ENCODE measurements around the gene SSRP1.

Gene SSRP1

GRCh38 chr11:57336111-57336666 lies 497 bp upstream of the SSRP1 start:
- no peaks in the 10 kb centered on the region for H3K4me1 ChIP-seq (ENCODE audit: control insufficient read depth, insufficient read depth, low read length)
- peak overlapping the region; percentile 55 for H3K4me3 ChIP-seq (ENCODE audit: low read depth, low read length)
- ChIA-PET POLR2A (interaction anchor here (0.6 to 3.9 kb wide), 5 partner anchors 10 to 24 kb away, joined by 4 to 78 read pairs (median 10); partner anchors contain the start of gene TNKS1BP1), CTCF (interaction anchor here (0.7 to 1.3 kb wide), 3 partner anchors 10 to 191 kb away, joined by 3 to 6 read pairs (median 3); no protein-coding TSS in a partner anchor)
- peaks cover 0 to 38% of the 10 kb centered on the region in 2 experiments; a peak in 1 of 3 replicates for H3K36me3 ChIP-seq (ENCODE audit: control insufficient read depth in 2 of 2, insufficient read depth in 1 of 2, low read length in 2 of 2)
- TF ChIP-seq INSM2 (tag by site-specific recombination; IDR thresholded peaks at IDR 0.05) (0 out of 2 replicates have a peak, but pooled peaks have one; percentile 25), PRDM1 (tag by site-specific recombination; IDR thresholded peaks at IDR 0.05) (no peak)
- no peak overlapping the region for H3K27ac ChIP-seq (ENCODE audit: extremely low read depth, low read depth, low read length)
- H3K9me3 ChIP-seq (ENCODE audit: control insufficient read depth, insufficient read depth, low read depth, low read length): no peaks in the 10 kb centered on the region

DNA sequence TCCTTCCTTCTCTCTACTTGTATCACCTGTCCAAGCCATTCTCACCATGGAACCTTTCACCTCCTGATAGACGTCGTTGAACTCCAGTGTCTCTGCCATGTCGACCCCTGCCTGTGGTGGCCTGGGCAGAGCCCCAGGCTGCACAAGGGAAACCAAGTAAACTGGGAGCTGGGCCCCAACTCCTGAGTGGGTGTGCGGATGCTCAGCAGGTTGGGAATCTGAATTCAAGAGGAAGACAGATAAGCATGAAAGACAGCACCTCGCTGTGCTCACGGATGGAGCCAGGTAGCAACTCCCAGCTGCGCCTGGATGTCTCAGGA lies 709 bp downstream of the SSRP1 start:
- Histone ChIP-seq H3K4me1 (ENCODE audit: control insufficient read depth, insufficient read depth, low read length) (no peaks in the 10 kb centered on the region), H3K4me3 (ENCODE audit: low read depth, low read length) (peak overlapping the region; percentile 55), H3K27ac (ENCODE audit: extremely low read depth, low read depth, low read length) (peak overlapping the region; percentile 59; the same call in 1 of the 2 replicates), H3K36me3 (ENCODE audit: control insufficient read depth in 2 of 2, insufficient read depth in 1 of 2, low read length in 2 of 2) (peaks cover 0 to 50% of the 10 kb centered on the region in 2 experiments; a peak in 1 of 3 replicates), H3K9me3 (ENCODE audit: control insufficient read depth, insufficient read depth, low read depth, low read length) (no peaks in the 10 kb centered on the region)
- ChIA-PET POLR2A (interaction anchor here (2.2 to 3.9 kb wide), 3 partner anchors 10 to 22 kb away, joined by 8 to 78 read pairs (median 11); partner anchors contain the start of gene TNKS1BP1), CTCF (interaction anchor here (0.6 to 1.2 kb wide), 3 partner anchors 15 to 123 kb away, joined by 3 to 5 read pairs (median 4); no protein-coding TSS in a partner anchor)
- TF ChIP-seq GFI1B (tag by site-specific recombination; IDR thresholded peaks at IDR 0.05) (no peak), ZBTB20 (tag by site-specific recombination; IDR thresholded peaks at IDR 0.05) (peak; percentile 93)

DNA sequence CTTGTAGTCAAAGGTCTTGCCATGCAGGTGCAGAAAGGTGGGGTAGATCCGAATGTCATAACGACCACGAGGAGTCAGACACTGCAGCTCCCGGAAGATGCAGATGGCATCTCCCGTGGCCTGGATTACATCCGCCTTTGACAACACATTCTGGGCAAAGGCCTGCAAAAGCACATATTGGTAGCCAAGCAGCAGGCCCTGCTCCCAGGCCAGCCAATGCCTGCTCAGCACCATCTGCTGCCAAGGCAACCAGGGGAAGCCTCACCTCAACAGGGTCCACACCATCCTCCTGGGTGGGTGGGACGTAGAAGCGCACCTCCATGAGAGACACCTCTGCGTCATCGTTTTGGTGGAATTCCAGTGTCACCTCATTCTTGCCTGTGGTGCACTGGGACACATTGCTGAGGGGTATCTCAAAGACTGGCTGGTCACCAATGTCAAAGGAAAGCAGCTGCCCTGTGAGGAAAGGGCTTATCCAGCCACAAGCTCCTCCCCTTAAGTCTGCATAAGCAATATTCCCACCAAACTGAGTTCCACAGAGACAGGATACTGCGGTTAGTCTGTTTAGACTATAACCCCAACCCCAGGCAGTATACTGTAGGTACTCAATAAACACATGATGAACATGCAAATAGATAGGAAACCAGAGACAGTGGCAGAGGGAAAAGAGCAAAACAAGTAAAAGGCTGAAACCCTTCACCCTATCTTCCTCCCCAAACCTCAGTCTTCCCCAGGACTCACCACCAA lies 2.8 kb downstream of the SSRP1 start:
- Histone ChIP-seq H3K27ac (ENCODE audit: extremely low read depth, low read depth, low read length) (no peak overlapping the region), H3K36me3 (ENCODE audit: control insufficient read depth in 2 of 2, insufficient read depth in 1 of 2, low read length in 2 of 2) (peaks cover 0 to 71% of the 10 kb centered on the region in 2 experiments; a peak in 1 of 3 replicates), H3K4me1 (ENCODE audit: control insufficient read depth, insufficient read depth, low read length) (no peaks in the 10 kb centered on the region), H3K9me3 (ENCODE audit: control insufficient read depth, insufficient read depth, low read depth, low read length) (no peaks in the 10 kb centered on the region), H3K4me3 (ENCODE audit: low read depth, low read length) (no peak overlapping the region)
- no peak for TF ChIP-seq TRIM28 (IDR thresholded peaks at IDR 0.05; ENCODE audit: borderline replicate concordance, low read length)
- TF ChIP-seq, protein P1, sequence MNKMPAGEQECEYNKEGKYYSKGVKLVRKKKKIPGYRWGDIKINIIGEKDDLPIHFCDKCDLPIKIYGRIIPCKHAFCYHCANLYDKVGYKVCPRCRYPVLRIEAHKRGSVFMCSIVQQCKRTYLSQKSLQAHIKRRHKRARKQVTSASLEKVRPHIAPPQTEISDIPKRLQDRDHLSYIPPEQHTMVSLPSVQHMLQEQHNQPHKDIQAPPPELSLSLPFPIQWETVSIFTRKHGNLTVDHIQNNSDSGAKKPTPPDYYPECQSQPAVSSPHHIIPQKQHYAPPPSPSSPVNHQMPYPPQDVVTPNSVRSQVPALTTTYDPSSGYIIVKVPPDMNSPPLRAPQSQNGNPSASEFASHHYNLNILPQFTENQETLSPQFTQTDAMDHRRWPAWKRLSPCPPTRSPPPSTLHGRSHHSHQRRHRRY (tag by site-specific recombination; IDR thresholded peaks at IDR 0.05): no peak
- ChIA-PET CTCF (interaction anchor here (1.1 to 1.8 kb wide), 3 partner anchors 17 to 468 kb away, joined by 3 to 4 read pairs (median 3); no protein-coding TSS in a partner anchor), POLR2A (no interaction called here)

DNA sequence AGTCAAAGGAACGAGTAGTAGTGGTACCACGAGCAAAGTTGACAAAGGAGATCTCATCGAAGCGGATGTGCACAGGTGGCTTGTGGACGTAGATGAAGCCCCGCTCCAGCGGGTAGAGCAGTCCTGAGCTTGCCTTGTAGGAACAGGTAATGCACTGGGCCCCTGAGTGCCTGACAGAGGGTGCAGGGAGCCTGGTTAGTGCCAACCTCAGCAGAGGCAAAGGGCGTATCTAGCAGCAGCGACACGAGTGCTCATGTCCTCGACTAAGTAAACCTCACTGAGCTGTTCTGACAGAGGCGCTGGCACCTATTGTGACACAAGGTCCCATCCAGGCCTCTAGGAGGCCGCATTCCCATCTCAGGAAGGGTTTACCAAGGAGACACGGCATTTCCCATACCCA lies 4.0 kb downstream of the SSRP1 start:
- Histone ChIP-seq H3K27ac (ENCODE audit: extremely low read depth, low read depth, low read length) (no peak overlapping the region), H3K36me3 (ENCODE audit: control insufficient read depth in 2 of 2, insufficient read depth in 1 of 2, low read length in 2 of 2) (peaks cover 6 to 82% of the 10 kb centered on the region in 2 experiments; a peak in 2 of 3 replicates), H3K9me3 (ENCODE audit: control insufficient read depth, insufficient read depth, low read depth, low read length) (no peaks in the 10 kb centered on the region), H3K4me1 (ENCODE audit: control insufficient read depth, insufficient read depth, low read length) (no peaks in the 10 kb centered on the region), H3K4me3 (ENCODE audit: low read depth, low read length) (no peak overlapping the region)
- CTCF ChIA-PET: interaction anchor here (1.1 to 1.4 kb wide), 2 partner anchors 125 to 469 kb away, joined by 3 read pairs; no protein-coding TSS in a partner anchor
- POLR2A ChIA-PET: no interaction called here
- TF ChIP-seq ZFP3 (tag by site-specific recombination; IDR thresholded peaks at IDR 0.05; ENCODE audit: low read depth): no peak
- no peak for TF ChIP-seq ZNF302 (tag by site-specific recombination; IDR thresholded peaks at IDR 0.05; ENCODE audit: low read depth)
- TF ChIP-seq, protein P2, sequence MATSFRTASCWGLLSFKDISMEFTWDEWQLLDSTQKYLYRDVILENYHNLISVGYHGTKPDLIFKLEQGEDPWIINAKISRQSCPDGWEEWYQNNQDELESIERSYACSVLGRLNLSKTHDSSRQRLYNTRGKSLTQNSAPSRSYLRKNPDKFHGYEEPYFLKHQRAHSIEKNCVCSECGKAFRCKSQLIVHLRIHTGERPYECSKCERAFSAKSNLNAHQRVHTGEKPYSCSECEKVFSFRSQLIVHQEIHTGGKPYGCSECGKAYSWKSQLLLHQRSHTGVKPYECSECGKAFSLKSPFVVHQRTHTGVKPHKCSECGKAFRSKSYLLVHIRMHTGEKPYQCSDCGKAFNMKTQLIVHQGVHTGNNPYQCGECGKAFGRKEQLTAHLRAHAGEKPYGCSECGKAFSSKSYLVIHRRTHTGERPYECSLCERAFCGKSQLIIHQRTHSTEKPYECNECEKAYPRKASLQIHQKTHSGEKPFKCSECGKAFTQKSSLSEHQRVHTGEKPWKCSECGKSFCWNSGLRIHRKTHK (tag by site-specific recombination; IDR thresholded peaks at IDR 0.05): no peak
- TF ChIP-seq, protein P3, sequence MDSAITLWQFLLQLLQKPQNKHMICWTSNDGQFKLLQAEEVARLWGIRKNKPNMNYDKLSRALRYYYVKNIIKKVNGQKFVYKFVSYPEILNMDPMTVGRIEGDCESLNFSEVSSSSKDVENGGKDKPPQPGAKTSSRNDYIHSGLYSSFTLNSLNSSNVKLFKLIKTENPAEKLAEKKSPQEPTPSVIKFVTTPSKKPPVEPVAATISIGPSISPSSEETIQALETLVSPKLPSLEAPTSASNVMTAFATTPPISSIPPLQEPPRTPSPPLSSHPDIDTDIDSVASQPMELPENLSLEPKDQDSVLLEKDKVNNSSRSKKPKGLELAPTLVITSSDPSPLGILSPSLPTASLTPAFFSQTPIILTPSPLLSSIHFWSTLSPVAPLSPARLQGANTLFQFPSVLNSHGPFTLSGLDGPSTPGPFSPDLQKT (IDR thresholded peaks at IDR 0.05; ENCODE audit: borderline replicate concordance, low read depth, low read length): no peak
- no peak for TF ChIP-seq ZNF146 (tag by site-specific recombination; IDR thresholded peaks at IDR 0.05)
- no peak for TF ChIP-seq HIC1 (tag by site-specific recombination; IDR thresholded peaks at IDR 0.05)
- no peak for TF ChIP-seq ZNF529 (tag by site-specific recombination; IDR thresholded peaks at IDR 0.05; ENCODE audit: insufficient replicate concordance)
- TF ChIP-seq ZNF114 (tag by site-specific recombination; IDR thresholded peaks at IDR 0.05): no peak
- TF ChIP-seq SP3 (tag by site-specific recombination; IDR thresholded peaks at IDR 0.05): no peak
- no peak for TF ChIP-seq ZNF623 (tag by site-specific recombination; IDR thresholded peaks at IDR 0.05)
- no peak for TF ChIP-seq ZNF596 (tag by site-specific recombination; IDR thresholded peaks at IDR 0.05)
- TF ChIP-seq ZNF211 (tag by site-specific recombination; IDR thresholded peaks at IDR 0.05; ENCODE audit: low read depth): no peak

Data from HEK293 (cell line).